Measurements from ENCODE around the gene HOXA10.

The HOXA10 gene

GRCh38 chr7:27189997-27190748 is 16.1 kb upstream of the HOXA10 start:
- DNase-seq: no peak

- DNase-seq: no peak
These were observed 15.3 kb upstream of the HOXA10 start for GRCh38 chr7:27189295-27189996.

- DNase-seq: no peak
These were observed 14.5 kb upstream of the HOXA10 start for GRCh38 chr7:27188386-27189294.

- no peak for DNase-seq
These were observed 13.6 kb upstream of the HOXA10 start for GRCh38 chr7:27187475-27188385.

- DNase-seq: no peak
These were observed 12.8 kb upstream of the HOXA10 start for GRCh38 chr7:27186668-27187474.

GRCh38 chr7:27185854-27186667 is 11.9 kb upstream of the HOXA10 start:
- no peak for DNase-seq

- peak; percentile 48 for DNase-seq
These were observed 11.1 kb upstream of the HOXA10 start, which contains the start of gene HOXA11 for GRCh38 chr7:27185013-27185853. Gene HOXA11 (minus strand): TSS chr7:27185232. CDS start chr7:27185144, 88 bp downstream.

- peak; percentile 66 for DNase-seq
These were observed 10.4 kb upstream of the HOXA10 start for GRCh38 chr7:27184337-27185012.

GRCh38 chr7:27183682-27184336 is 9.7 kb upstream of the HOXA10 start:
- no peak for DNase-seq

GRCh38 chr7:27182861-27183681 is 9.0 kb upstream of the HOXA10 start:
- no peak for DNase-seq

- DNase-seq: no peak
These were observed 8.2 kb upstream of the HOXA10 start for GRCh38 chr7:27182285-27182841.

GRCh38 chr7:27181795-27182275 is 7.7 kb upstream of the HOXA10 start:
- no peak for DNase-seq

- no peak for DNase-seq
These were observed 6.6 kb upstream of the HOXA10 start for GRCh38 chr7:27180431-27181420.

GRCh38 chr7:27179503-27180430 is 5.6 kb upstream of the HOXA10 start:
- peak; percentile 86 for DNase-seq
